ENCODE results near the gene NFKBIB.

DNA sequence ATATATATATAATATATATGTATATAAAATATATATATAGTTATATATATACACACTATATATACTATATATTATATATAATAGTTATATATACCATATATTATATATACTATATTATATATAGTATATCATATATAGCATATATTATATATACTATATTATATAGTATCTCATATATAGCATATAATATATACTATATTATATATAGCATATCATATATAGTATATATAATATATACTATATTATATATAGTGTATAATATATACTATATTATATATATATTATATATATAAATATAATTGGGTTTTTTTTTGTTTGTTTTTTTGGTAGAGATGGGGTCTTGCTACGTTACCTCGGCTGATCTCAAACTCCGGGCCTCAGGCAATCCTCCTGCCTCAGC, 38.4 kb upstream of the NFKBIB start:
- TF ChIP-seq, protein P1, sequence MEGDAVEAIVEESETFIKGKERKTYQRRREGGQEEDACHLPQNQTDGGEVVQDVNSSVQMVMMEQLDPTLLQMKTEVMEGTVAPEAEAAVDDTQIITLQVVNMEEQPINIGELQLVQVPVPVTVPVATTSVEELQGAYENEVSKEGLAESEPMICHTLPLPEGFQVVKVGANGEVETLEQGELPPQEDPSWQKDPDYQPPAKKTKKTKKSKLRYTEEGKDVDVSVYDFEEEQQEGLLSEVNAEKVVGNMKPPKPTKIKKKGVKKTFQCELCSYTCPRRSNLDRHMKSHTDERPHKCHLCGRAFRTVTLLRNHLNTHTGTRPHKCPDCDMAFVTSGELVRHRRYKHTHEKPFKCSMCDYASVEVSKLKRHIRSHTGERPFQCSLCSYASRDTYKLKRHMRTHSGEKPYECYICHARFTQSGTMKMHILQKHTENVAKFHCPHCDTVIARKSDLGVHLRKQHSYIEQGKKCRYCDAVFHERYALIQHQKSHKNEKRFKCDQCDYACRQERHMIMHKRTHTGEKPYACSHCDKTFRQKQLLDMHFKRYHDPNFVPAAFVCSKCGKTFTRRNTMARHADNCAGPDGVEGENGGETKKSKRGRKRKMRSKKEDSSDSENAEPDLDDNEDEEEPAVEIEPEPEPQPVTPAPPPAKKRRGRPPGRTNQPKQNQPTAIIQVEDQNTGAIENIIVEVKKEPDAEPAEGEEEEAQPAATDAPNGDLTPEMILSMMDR (IDR thresholded peaks at IDR 0.05; ENCODE audit: borderline replicate concordance, extremely low read depth, low read length, poor library complexity, severe bottlenecking): no peak
- no peak for TF ChIP-seq EZH2 (IDR thresholded peaks at IDR 0.05; ENCODE audit: borderline replicate concordance, low read depth, low read length, severe bottlenecking)
